ENCODE data around the gene RAB3B.
A peak's percentile ranks its signal among the peaks of the same experiment; 100 is the strongest.
"Not testable (repeated sequence)": the region's sequence is repeated elsewhere in the genome, so short reads cannot be mapped to it uniquely, and the experiment has no call there.

Gene RAB3B

DNA sequence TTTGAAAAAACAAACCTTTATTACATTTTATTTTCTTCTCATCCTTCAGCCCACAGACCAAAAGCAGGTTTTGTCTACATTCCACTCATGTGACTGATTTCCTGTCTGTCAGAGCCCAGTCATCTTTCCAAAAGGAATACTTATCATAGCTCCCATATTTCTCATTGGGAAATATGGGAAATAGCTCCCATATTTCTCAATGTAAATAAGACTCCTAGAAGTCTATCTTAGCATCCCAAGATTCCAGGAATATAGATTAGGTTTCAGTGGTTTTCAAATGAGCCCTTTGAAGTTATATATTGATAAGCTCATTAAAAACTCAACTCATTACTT is 92.8 kb downstream of the RAB3B start:
- Histone ChIP-seq H3K79me2 (ENCODE audit: insufficient read depth, low read length) (no peaks in the 10 kb centered on the region), H3K27me3 (ENCODE audit: insufficient read depth, low read length) (no peaks in the 10 kb centered on the region), H4K20me1 (ENCODE audit: insufficient read depth, low read length) (no peaks in the 10 kb centered on the region), H3K9me3 (ENCODE audit: low read length) (no peaks in the 10 kb centered on the region), H3K36me3 (ENCODE audit: insufficient read depth, low read length) (no peaks in the 10 kb centered on the region), H3K9me2 (ENCODE audit: low read depth, low read length) (no peaks in the 10 kb centered on the region), H3K27ac (ENCODE audit: low read depth, low read length, poor library complexity, severe bottlenecking) (no peak overlapping the region), H3K4me1 (ENCODE audit: insufficient read depth, low read length, severe bottlenecking) (no peaks in the 10 kb centered on the region), H3K4me2 (ENCODE audit: low read length) (no peak overlapping the region), H3K4me3 (ENCODE audit: low read depth, low read length, poor library complexity, severe bottlenecking) (no peak overlapping the region), H3K9ac (ENCODE audit: low read length) (no peak overlapping the region), H3F3A (ENCODE audit: insufficient read depth, low read length) (no peaks in the 10 kb centered on the region), H2AFZ (ENCODE audit: low read length) (no peak overlapping the region)
- no peak for TF ChIP-seq CTCF (IDR thresholded peaks at IDR 0.05; ENCODE audit: low read length)
- TF ChIP-seq EZH2 (IDR thresholded peaks at IDR 0.05; ENCODE audit: borderline replicate concordance, low read length), result no peak

DNA sequence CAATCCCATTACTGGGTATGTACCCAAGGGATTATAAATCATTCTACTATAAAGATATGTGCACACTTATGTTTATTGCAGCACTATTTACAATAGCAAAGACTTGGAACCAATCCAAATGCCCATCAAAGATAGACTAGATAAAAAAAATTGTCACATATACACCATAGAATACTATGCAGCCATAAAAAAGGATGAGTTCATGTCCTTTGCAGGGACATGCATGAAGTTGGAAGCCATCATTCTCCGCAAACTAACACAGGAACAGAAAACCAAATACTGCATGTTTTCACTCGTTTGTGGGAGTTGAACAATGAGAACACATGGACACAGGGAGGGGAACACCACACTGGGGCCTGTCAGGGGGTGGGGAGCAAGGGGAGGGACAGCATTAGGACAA is 95.8 kb downstream of the RAB3B start:
- H3K9me2 ChIP-seq (ENCODE audit: low read depth, low read length); H4K20me1 ChIP-seq (ENCODE audit: insufficient read depth, low read length); H3K79me2 ChIP-seq (ENCODE audit: insufficient read depth, low read length): not testable (repeated sequence)

GRCh38 chr1:51878616-51879336 is 111.7 kb downstream of the RAB3B start, which contains the start of gene NRDC:
NRDC (minus strand) TSS chr1:51878727; CDS start chr1:51878615, 112 bp downstream.
- Histone ChIP-seq H2AFZ (ENCODE audit: low read length) (peak within 1 kb of the TSS; percentile 83), H3K9me2 (ENCODE audit: low read depth, low read length) (no peaks in the 10 kb centered on the region), H3K27me3 (ENCODE audit: insufficient read depth, low read length) (no peaks in the 10 kb centered on the region), H3K36me3 (ENCODE audit: insufficient read depth, low read length) (peaks cover 18% of the 10 kb centered on the region), H3K79me2 (ENCODE audit: insufficient read depth, low read length) (peaks cover 47% of the 10 kb centered on the region), H3K4me2 (ENCODE audit: low read length) (peak within 1 kb of the TSS; percentile 88), H3K9ac (ENCODE audit: low read length) (peak within 1 kb of the TSS; percentile 98), H3K4me1 (ENCODE audit: insufficient read depth, low read length, severe bottlenecking) (peaks cover 42% of the 10 kb centered on the region), H3K4me3 (ENCODE audit: low read depth, low read length, poor library complexity, severe bottlenecking) (peak within 1 kb of the TSS; percentile 96), H4K20me1 (ENCODE audit: insufficient read depth, low read length) (no peaks in the 10 kb centered on the region; the same call in 1 of the 2 replicates), H3K27ac (ENCODE audit: low read depth, low read length, poor library complexity, severe bottlenecking) (peak within 1 kb of the TSS; percentile 86), H3F3A (ENCODE audit: insufficient read depth, low read length) (no peaks in the 10 kb centered on the region), H3K9me3 (ENCODE audit: low read length) (no peaks in the 10 kb centered on the region)
- TF ChIP-seq CTCF (IDR thresholded peaks at IDR 0.05; ENCODE audit: low read length) (no peak), EZH2 (IDR thresholded peaks at IDR 0.05; ENCODE audit: borderline replicate concordance, low read length) (no peak)

More for the DNA sequence above, 95.8 kb downstream of the RAB3B start:
- H3K4me1 ChIP-seq (ENCODE audit: insufficient read depth, low read length, severe bottlenecking); H3F3A ChIP-seq (ENCODE audit: insufficient read depth, low read length); H3K9ac ChIP-seq (ENCODE audit: low read length); H3K36me3 ChIP-seq (ENCODE audit: insufficient read depth, low read length); H2AFZ ChIP-seq (ENCODE audit: low read length); H3K27ac ChIP-seq (ENCODE audit: low read depth, low read length, poor library complexity, severe bottlenecking); H3K4me3 ChIP-seq (ENCODE audit: low read depth, low read length, poor library complexity, severe bottlenecking); H3K9me3 ChIP-seq (ENCODE audit: low read length); H3K4me2 ChIP-seq (ENCODE audit: low read length); H3K27me3 ChIP-seq (ENCODE audit: insufficient read depth, low read length): not testable (repeated sequence)

- no peaks in the 10 kb centered on the region for H3K27me3 ChIP-seq (ENCODE audit: insufficient read depth, low read length)
- H3K4me2 ChIP-seq (ENCODE audit: low read length), result peak overlapping the region; percentile 84
- H4K20me1 ChIP-seq (ENCODE audit: insufficient read depth, low read length), result no peaks in the 10 kb centered on the region; the same call in 1 of the 2 replicates
- peaks cover 21% of the 10 kb centered on the region for H3K36me3 ChIP-seq (ENCODE audit: insufficient read depth, low read length)
- peaks cover 42% of the 10 kb centered on the region for H3K4me1 ChIP-seq (ENCODE audit: insufficient read depth, low read length, severe bottlenecking)
- H3K9ac ChIP-seq (ENCODE audit: low read length), result peak overlapping the region; percentile 98
- H3K9me3 ChIP-seq (ENCODE audit: low read length), result no peaks in the 10 kb centered on the region
- H3K4me3 ChIP-seq (ENCODE audit: low read depth, low read length, poor library complexity, severe bottlenecking), result peak overlapping the region; percentile 96
- H3K79me2 ChIP-seq (ENCODE audit: insufficient read depth, low read length), result peaks cover 50% of the 10 kb centered on the region
- H3K27ac ChIP-seq (ENCODE audit: low read depth, low read length, poor library complexity, severe bottlenecking), result peak overlapping the region; percentile 80
- no peaks in the 10 kb centered on the region for H3K9me2 ChIP-seq (ENCODE audit: low read depth, low read length)
- H3F3A ChIP-seq (ENCODE audit: insufficient read depth, low read length), result no peaks in the 10 kb centered on the region
- H2AFZ ChIP-seq (ENCODE audit: low read length), result no peak overlapping the region
- TF ChIP-seq EZH2 (IDR thresholded peaks at IDR 0.05; ENCODE audit: borderline replicate concordance, low read length), result no peak
These were observed 112.2 kb downstream of the RAB3B start for GRCh38 chr1:51878308-51878615.
